Panc1 (cell line): Measurements from ENCODE around the gene HPCAL1.

Experiments used
- POLR2AphosphoS5 ChIP-seq: IDR thresholded peaks from 2 replicates; pipeline ENCODE4 v1.6.1; 2012; ENCODE audit warnings: mild to moderate bottlenecking, low read depth, low read length, moderate library complexity
- SIN3A ChIP-seq: IDR thresholded peaks from 2 replicates; pipeline ENCODE4 v1.6.1; 2012; ENCODE audit warnings: low read depth, mild to moderate bottlenecking, low read length, moderate library complexity, borderline replicate concordance; ENCODE audit not compliant: insufficient read depth
- TCF7L2 ChIP-seq: IDR thresholded peaks from 2 replicates; pipeline ENCODE4 v1.6.1; 2011; ENCODE audit warnings: mild to moderate bottlenecking, low read depth, low read length, inconsistent platforms
- TF ChIP-seq, protein P1 (sequence below): fragments of 450-650 bp; IDR thresholded peaks from 2 replicates; pipeline ENCODE4 v1.5.1; 2017; ENCODE audit warnings: mild to moderate bottlenecking
- TF ChIP-seq, protein P2 (sequence below), 2 experiments: IDR thresholded peaks; 2 replicates each; pipeline ENCODE4 v1.6.1; 2011 to 2012; ENCODE audit warnings: low read depth in 2 of 2, control low read depth in 1 of 2, low read length in 1 of 2, mild to moderate bottlenecking in 1 of 2, moderate library complexity in 1 of 2; ENCODE audit not compliant: insufficient read depth in 1 of 2

DNA sequence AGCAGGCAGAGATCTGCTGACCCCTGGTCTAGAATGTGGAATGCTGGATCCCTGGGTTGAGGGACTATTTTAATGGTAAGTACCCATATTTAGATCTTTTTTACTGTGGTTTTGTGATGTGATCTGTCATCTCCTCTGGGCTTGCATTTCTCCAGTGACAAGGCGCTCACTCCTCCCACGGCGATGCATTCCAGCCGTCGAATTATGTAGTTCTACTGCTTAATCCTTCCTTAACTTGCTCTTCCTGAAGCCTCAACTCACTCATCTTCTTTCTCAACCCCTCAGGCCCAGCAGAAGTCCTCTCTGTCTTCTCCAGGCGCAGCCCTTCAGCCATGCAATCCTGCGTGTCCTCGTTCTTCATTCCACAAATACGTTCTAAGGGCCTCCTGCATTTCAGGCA, 51.2 kb downstream of the HPCAL1 start:
- TF ChIP-seq, protein P1, sequence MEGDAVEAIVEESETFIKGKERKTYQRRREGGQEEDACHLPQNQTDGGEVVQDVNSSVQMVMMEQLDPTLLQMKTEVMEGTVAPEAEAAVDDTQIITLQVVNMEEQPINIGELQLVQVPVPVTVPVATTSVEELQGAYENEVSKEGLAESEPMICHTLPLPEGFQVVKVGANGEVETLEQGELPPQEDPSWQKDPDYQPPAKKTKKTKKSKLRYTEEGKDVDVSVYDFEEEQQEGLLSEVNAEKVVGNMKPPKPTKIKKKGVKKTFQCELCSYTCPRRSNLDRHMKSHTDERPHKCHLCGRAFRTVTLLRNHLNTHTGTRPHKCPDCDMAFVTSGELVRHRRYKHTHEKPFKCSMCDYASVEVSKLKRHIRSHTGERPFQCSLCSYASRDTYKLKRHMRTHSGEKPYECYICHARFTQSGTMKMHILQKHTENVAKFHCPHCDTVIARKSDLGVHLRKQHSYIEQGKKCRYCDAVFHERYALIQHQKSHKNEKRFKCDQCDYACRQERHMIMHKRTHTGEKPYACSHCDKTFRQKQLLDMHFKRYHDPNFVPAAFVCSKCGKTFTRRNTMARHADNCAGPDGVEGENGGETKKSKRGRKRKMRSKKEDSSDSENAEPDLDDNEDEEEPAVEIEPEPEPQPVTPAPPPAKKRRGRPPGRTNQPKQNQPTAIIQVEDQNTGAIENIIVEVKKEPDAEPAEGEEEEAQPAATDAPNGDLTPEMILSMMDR: no peak
- TF ChIP-seq POLR2AphosphoS5: no peak
- TF ChIP-seq, protein P2, sequence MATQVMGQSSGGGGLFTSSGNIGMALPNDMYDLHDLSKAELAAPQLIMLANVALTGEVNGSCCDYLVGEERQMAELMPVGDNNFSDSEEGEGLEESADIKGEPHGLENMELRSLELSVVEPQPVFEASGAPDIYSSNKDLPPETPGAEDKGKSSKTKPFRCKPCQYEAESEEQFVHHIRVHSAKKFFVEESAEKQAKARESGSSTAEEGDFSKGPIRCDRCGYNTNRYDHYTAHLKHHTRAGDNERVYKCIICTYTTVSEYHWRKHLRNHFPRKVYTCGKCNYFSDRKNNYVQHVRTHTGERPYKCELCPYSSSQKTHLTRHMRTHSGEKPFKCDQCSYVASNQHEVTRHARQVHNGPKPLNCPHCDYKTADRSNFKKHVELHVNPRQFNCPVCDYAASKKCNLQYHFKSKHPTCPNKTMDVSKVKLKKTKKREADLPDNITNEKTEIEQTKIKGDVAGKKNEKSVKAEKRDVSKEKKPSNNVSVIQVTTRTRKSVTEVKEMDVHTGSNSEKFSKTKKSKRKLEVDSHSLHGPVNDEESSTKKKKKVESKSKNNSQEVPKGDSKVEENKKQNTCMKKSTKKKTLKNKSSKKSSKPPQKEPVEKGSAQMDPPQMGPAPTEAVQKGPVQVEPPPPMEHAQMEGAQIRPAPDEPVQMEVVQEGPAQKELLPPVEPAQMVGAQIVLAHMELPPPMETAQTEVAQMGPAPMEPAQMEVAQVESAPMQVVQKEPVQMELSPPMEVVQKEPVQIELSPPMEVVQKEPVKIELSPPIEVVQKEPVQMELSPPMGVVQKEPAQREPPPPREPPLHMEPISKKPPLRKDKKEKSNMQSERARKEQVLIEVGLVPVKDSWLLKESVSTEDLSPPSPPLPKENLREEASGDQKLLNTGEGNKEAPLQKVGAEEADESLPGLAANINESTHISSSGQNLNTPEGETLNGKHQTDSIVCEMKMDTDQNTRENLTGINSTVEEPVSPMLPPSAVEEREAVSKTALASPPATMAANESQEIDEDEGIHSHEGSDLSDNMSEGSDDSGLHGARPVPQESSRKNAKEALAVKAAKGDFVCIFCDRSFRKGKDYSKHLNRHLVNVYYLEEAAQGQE (IDR thresholded peaks at IDR 0.05; ENCODE audit: insufficient read depth in 1 of 2, low read depth in 2 of 2, low read length in 1 of 2): no peak
- TF ChIP-seq SIN3A: no peak
- no peak for TF ChIP-seq TCF7L2
